22Rv1 (cell line): ENCODE results near the gene ZNF700.
"Not testable (repeated sequence)": the region's sequence is repeated elsewhere in the genome, so short reads cannot be mapped to it uniquely, and the experiment has no call there.

Experiments used
- CTCF ChIP-seq: fragments of 450-650 bp; IDR thresholded peaks from 2 replicates; pipeline ENCODE4 v1.5.1; 2017; ENCODE audit warnings: mild to moderate bottlenecking
- ZFX ChIP-seq: fragments of 450-650 bp; IDR thresholded peaks from 2 replicates; pipeline ENCODE4 v1.6.1; 2017; ENCODE audit warnings: antibody characterized with exemption, borderline replicate concordance

GRCh38 chr19:11925651-11926187, 812 bp downstream of the ZNF700 start:
- TF ChIP-seq CTCF, ZFX: not testable (repeated sequence)
